ENCODE measurements around the gene N4BP2L2.

GRCh38 chr13:32390484-32390883 lies 148.1 kb downstream of the N4BP2L2 start:
- TF ChIP-seq, protein P1, sequence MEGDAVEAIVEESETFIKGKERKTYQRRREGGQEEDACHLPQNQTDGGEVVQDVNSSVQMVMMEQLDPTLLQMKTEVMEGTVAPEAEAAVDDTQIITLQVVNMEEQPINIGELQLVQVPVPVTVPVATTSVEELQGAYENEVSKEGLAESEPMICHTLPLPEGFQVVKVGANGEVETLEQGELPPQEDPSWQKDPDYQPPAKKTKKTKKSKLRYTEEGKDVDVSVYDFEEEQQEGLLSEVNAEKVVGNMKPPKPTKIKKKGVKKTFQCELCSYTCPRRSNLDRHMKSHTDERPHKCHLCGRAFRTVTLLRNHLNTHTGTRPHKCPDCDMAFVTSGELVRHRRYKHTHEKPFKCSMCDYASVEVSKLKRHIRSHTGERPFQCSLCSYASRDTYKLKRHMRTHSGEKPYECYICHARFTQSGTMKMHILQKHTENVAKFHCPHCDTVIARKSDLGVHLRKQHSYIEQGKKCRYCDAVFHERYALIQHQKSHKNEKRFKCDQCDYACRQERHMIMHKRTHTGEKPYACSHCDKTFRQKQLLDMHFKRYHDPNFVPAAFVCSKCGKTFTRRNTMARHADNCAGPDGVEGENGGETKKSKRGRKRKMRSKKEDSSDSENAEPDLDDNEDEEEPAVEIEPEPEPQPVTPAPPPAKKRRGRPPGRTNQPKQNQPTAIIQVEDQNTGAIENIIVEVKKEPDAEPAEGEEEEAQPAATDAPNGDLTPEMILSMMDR (IDR thresholded peaks at IDR 0.05; ENCODE audit: insufficient read depth, low read length, poor library complexity, severe bottlenecking) = no peak
- TF ChIP-seq EZH2phosphoT487 (conservative IDR thresholded peaks at IDR 0.05; ENCODE audit: low read length) = no peak

All from SU-DHL-6 (cell line).